HG03520 (cell line): ENCODE measurements around the gene GCK.

Source experiments
- ATAC-seq: cut with Tn5 transposase; IDR thresholded peaks from one replicate; pipeline ENCODE4 v1.9.1; 2021; ENCODE audit warnings: mild to moderate bottlenecking, moderate library complexity; ENCODE audit not compliant: unreplicated experiment

The GCK gene

DNA sequence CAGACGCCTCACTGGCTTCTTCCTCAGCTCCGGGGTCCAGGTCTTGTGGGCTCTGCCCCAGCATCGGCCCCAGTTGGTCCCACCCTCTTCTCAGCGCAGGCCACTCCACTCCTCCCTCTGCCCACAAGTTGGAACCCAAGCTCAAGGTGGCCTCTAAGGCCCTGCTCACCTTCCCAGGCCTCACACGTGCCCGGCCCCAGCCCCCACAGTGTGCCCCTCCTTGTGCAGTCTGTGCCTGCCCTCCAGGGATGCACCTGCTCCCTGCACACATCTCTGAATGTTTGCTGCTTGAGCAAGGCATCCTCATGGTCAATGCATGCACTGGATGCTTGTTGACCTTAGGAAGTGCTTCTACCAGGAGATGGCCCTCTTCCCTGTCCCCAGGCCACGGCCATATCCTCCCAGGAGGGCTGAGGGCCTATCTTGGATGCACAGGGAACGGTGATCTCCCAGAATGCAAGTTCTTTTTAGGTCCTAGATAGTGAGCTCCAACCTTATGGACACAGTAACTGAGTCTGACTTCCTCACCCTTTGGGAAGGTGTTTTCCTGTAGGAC, 92.8 kb downstream of the GCK start:
- ATAC-seq, result no peak

GRCh38 chr7:44095781-44096180, 93.5 kb downstream of the GCK start:
- ATAC-seq, result no peak

DNA sequence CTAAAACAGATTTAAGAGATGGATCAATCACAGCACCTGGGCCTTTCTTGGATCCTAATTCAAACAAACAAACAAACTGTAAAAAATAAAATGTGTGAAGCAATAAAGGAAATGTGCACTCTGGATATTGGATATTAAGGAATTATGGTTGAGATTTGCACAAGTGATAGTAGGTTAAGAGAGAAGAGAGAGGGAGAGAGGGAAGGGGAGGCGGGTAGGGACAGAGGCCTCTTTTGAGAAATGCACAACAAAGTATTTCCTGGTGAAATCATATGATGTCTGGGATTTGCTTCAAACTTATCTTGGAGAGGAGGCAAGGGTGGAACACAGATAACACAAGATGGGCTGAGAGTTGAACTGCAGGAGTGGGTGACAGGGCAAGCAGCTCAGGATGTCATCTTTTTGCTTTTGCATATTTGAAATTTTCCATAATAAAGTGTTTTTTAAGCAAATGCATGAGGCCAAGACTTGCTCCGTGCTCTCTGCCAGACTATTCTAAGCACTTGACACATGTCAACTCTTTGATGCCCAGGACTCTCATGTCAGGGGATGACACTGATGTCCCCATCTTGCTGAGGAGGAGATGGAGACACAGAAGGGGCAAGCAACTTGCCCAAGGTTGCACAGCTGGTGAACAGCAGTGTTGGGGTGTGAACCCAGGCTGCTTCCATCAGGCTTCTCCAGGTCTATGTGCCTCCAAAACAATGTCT, 94.2 kb downstream of the GCK start:
- no peak for ATAC-seq

DNA sequence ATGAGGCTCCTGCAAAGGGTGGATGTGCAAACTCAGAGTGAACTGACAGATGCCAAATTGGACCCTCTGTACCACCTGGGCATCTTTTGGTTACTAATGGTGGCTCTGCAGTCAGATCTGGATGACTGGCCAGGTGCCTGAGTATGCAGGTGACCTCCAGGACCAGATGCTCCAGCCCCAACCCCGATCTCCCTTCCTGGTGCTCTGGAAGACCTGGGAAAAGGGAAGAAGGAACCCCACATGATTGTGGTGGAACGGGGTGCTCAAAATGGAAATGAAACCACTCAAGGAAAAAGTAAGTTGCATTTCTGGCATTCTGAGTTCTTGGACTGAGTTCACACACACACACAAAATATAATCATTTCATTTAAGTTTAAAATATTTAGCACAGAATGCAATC, 94.9 kb downstream of the GCK start:
- no peak for ATAC-seq
